ENCODE data around the gene LAS1L. TPM values are rescaled to one million over a fixed set of nuclear protein-coding genes. Genes with fewer than 3 reads are reported as not detected.

Gene LAS1L
- total RNA-seq, 1 donor from 2014 or later: 23.9 TPM

- TF ChIP-seq CTCF (conservative IDR thresholded peaks at IDR 0.05; ENCODE audit: low read depth, low read length): no peak
Measured at GRCh38 chrX:65517923-65518322, 16.7 kb downstream of the LAS1L start.

GRCh38 chrX:65516756-65517155 lies 17.8 kb downstream of the LAS1L start:
- DNase-seq (ENCODE audit: low read depth): no peak
- H3K4me3 ChIP-seq (ENCODE audit: low read depth, low read length): no peak overlapping the region
- TF ChIP-seq CTCF (conservative IDR thresholded peaks at IDR 0.05; ENCODE audit: low read depth, low read length): no peak

More at GRCh38 chrX:65517923-65518322, 16.7 kb downstream of the LAS1L start:
- H3K4me3 ChIP-seq (ENCODE audit: low read depth, low read length): no peak overlapping the region
- no peak for DNase-seq (ENCODE audit: low read depth)

GRCh38 chrX:65513610-65514009 lies 21.0 kb downstream of the LAS1L start:
- TF ChIP-seq CTCF (conservative IDR thresholded peaks at IDR 0.05; ENCODE audit: low read depth, low read length): no peak
- DNase-seq (ENCODE audit: low read depth): no peak

GRCh38 chrX:65509400-65509799 lies 25.2 kb downstream of the LAS1L start:
- H3K4me3 ChIP-seq (ENCODE audit: low read depth, low read length): no peak overlapping the region
- no peak for DNase-seq (ENCODE audit: low read depth)
- TF ChIP-seq CTCF (conservative IDR thresholded peaks at IDR 0.05; ENCODE audit: low read depth, low read length): no peak

More at GRCh38 chrX:65513610-65514009, 21.0 kb downstream of the LAS1L start:
- no peak overlapping the region for H3K4me3 ChIP-seq (ENCODE audit: low read depth, low read length)

- no peak for TF ChIP-seq CTCF (conservative IDR thresholded peaks at IDR 0.05; ENCODE audit: low read depth, low read length)
- DNase-seq (ENCODE audit: low read depth): no peak
- H3K4me3 ChIP-seq (ENCODE audit: low read depth, low read length): no peak overlapping the region
Measured at GRCh38 chrX:65508851-65509250, 25.7 kb downstream of the LAS1L start.

- H3K4me3 ChIP-seq (ENCODE audit: low read depth, low read length): no peak overlapping the region
- DNase-seq (ENCODE audit: low read depth): no peak
- TF ChIP-seq CTCF (conservative IDR thresholded peaks at IDR 0.05; ENCODE audit: low read depth, low read length): no peak
Measured at GRCh38 chrX:65502618-65503017, 32.0 kb downstream of the LAS1L start.

- TF ChIP-seq CTCF (conservative IDR thresholded peaks at IDR 0.05; ENCODE audit: low read depth, low read length): no peak
- DNase-seq (ENCODE audit: low read depth): no peak
- no peak overlapping the region for H3K4me3 ChIP-seq (ENCODE audit: low read depth, low read length)
Measured at GRCh38 chrX:65493431-65493830, 41.2 kb downstream of the LAS1L start.
